BLaER1 treated with 17β-estradiol and CSF1 and Interleukin-3, amounts not matched to agents 10 nM and 100 nM (cell line): ENCODE data around the gene TMEM204.

ENCODE experiments used
- H3K27ac ChIP-seq, 11 experiments: shearing (Covaris generic); formaldehyde crosslinking; 2 replicates each; pipeline ENCODE4 v1.8.1; 2022
- H3K27me3 ChIP-seq, 11 experiments: shearing (Covaris generic); formaldehyde crosslinking; 2 replicates each; pipeline ENCODE4 v1.8.1; 2022
- H3K36me3 ChIP-seq, 11 experiments: shearing (Covaris generic); formaldehyde crosslinking; 2 replicates each; pipeline ENCODE4 v1.8.1; 2022
- H3K4me1 ChIP-seq, 10 experiments: shearing (Covaris generic); formaldehyde crosslinking; 2 replicates each; pipeline ENCODE4 v1.8.1; 2022
- H3K4me2 ChIP-seq, 11 experiments: shearing (Covaris generic); formaldehyde crosslinking; 2 replicates each; pipeline ENCODE4 v1.8.1; 2022
- H3K4me3 ChIP-seq, 10 experiments: shearing (Covaris generic); formaldehyde crosslinking; 2 replicates each; pipeline ENCODE4 v1.8.1; 2022
- H3K9ac ChIP-seq, 11 experiments: shearing (Covaris generic); formaldehyde crosslinking; 2 replicates each; pipeline ENCODE4 v1.8.1; 2022
- H3K9me3 ChIP-seq, 11 experiments: shearing (Covaris generic); formaldehyde crosslinking; replicated peaks in 1 of 11; 2 replicates each; pipeline ENCODE4 v1.8.1; 2022
- H4K20me1 ChIP-seq, 11 experiments: shearing (Covaris generic); formaldehyde crosslinking; 2 replicates each; pipeline ENCODE4 v1.8.1; 2022
- Cebpa-rat ChIP-seq, 11 experiments: shearing (Covaris generic); IDR thresholded peaks; 2 replicates each; pipeline ENCODE4 v1.8.1; 2022

Gene TMEM204

GRCh38 chr16:1559446-1559975 is 26.0 kb downstream of the TMEM204 start:
- Histone ChIP-seq H3K4me2 (peak overlapping the region in 10 of 11 experiments; percentile 19 to 78 (median 68); a peak in 17 of 22 replicates), H3K9me3 (no peaks in the 10 kb centered on the region), H3K4me1 (peaks cover 0 to 28% (median 23%) of the 10 kb centered on the region in 10 experiments; a peak in 19 of 20 replicates), H3K27ac (no peak overlapping the region), H3K4me3 (no peak overlapping the region), H4K20me1 (peaks cover 0 to 4% (median 0%) of the 10 kb centered on the region in 11 experiments; a peak in 1 of 22 replicates), H3K9ac (peak overlapping the region in 2 of 11 experiments; percentile 14 to 27; a peak in 4 of 22 replicates), H3K36me3 (peaks cover 24 to 81% (median 52%) of the 10 kb centered on the region in 11 experiments; a peak in 21 of 22 replicates), H3K27me3 (no peaks in the 10 kb centered on the region)
- TF ChIP-seq Cebpa-rat (IDR thresholded peaks at IDR 0.05) = no peak

GRCh38 chr16:1560153-1560552 is 26.7 kb downstream of the TMEM204 start:
- no peak overlapping the region for H3K9ac ChIP-seq
- no peak for TF ChIP-seq Cebpa-rat (IDR thresholded peaks at IDR 0.05)
- H3K4me3 ChIP-seq = no peak overlapping the region
- H3K27ac ChIP-seq = no peak overlapping the region
- H4K20me1 ChIP-seq = peaks cover 0 to 8% (median 0%) of the 10 kb centered on the region in 11 experiments; a peak in 4 of 22 replicates
- peaks cover 24 to 75% (median 45%) of the 10 kb centered on the region in 11 experiments; a peak in 21 of 22 replicates for H3K36me3 ChIP-seq
- no peaks in the 10 kb centered on the region for H3K9me3 ChIP-seq
- H3K4me2 ChIP-seq = no peak overlapping the region
- H3K27me3 ChIP-seq = no peaks in the 10 kb centered on the region
- H3K4me1 ChIP-seq = peaks cover 0 to 34% (median 29%) of the 10 kb centered on the region in 10 experiments; a peak in 19 of 20 replicates

- Histone ChIP-seq H3K4me3 (no peak overlapping the region), H3K9me3 (no peaks in the 10 kb centered on the region), H3K9ac (peak overlapping the region in 1 of 11 experiments; percentile 25; a peak in 1 of 22 replicates), H3K4me1 (peaks cover 0 to 41% (median 35%) of the 10 kb centered on the region in 10 experiments; a peak in 19 of 20 replicates), H3K36me3 (peaks cover 24 to 69% (median 43%) of the 10 kb centered on the region in 11 experiments; a peak in 21 of 22 replicates), H3K27ac (no peak overlapping the region), H3K27me3 (no peaks in the 10 kb centered on the region), H4K20me1 (peaks cover 0 to 12% (median 0%) of the 10 kb centered on the region in 11 experiments; a peak in 4 of 22 replicates), H3K4me2 (no peak overlapping the region)
- no peak for TF ChIP-seq Cebpa-rat (IDR thresholded peaks at IDR 0.05)
These were observed 27.4 kb downstream of the TMEM204 start for GRCh38 chr16:1560866-1561265.

- Histone ChIP-seq H3K4me2 (no peak overlapping the region), H3K4me3 (no peak overlapping the region), H3K9ac (no peak overlapping the region), H3K36me3 (peaks cover 24 to 65% (median 42%) of the 10 kb centered on the region in 11 experiments; a peak in 21 of 22 replicates), H3K27me3 (no peaks in the 10 kb centered on the region), H3K9me3 (no peaks in the 10 kb centered on the region), H3K27ac (no peak overlapping the region), H4K20me1 (peaks cover 0 to 12% (median 0%) of the 10 kb centered on the region in 11 experiments; a peak in 4 of 22 replicates), H3K4me1 (peaks cover 0 to 45% (median 36%) of the 10 kb centered on the region in 10 experiments; a peak in 19 of 20 replicates)
- no peak for TF ChIP-seq Cebpa-rat (IDR thresholded peaks at IDR 0.05)
These were observed 27.8 kb downstream of the TMEM204 start for GRCh38 chr16:1561266-1561665.

- TF ChIP-seq Cebpa-rat (IDR thresholded peaks at IDR 0.05) = no peak
- H3K27ac ChIP-seq = no peak overlapping the region
- no peaks in the 10 kb centered on the region for H3K9me3 ChIP-seq
- H3K27me3 ChIP-seq = no peaks in the 10 kb centered on the region
- peaks cover 0 to 12% (median 0%) of the 10 kb centered on the region in 11 experiments; a peak in 5 of 22 replicates for H4K20me1 ChIP-seq
- H3K36me3 ChIP-seq = peaks cover 24 to 63% (median 40%) of the 10 kb centered on the region in 11 experiments; a peak in 21 of 22 replicates
- H3K4me3 ChIP-seq = no peak overlapping the region
- H3K4me2 ChIP-seq = no peak overlapping the region
- peaks cover 0 to 51% (median 36%) of the 10 kb centered on the region in 10 experiments; a peak in 19 of 20 replicates for H3K4me1 ChIP-seq
- H3K9ac ChIP-seq = no peak overlapping the region
These were observed 28.4 kb downstream of the TMEM204 start for GRCh38 chr16:1561836-1562235.

GRCh38 chr16:1563786-1564185 is 30.3 kb downstream of the TMEM204 start:
- peaks cover 17 to 50% (median 27%) of the 10 kb centered on the region in 11 experiments; a peak in 20 of 22 replicates for H3K36me3 ChIP-seq
- peaks cover 0 to 13% (median 0%) of the 10 kb centered on the region in 11 experiments; a peak in 5 of 22 replicates for H4K20me1 ChIP-seq
- no peak overlapping the region for H3K4me3 ChIP-seq
- H3K27ac ChIP-seq = no peak overlapping the region
- no peak for TF ChIP-seq Cebpa-rat (IDR thresholded peaks at IDR 0.05)
- H3K9ac ChIP-seq = no peak overlapping the region
- H3K4me1 ChIP-seq = peaks cover 0 to 39% (median 26%) of the 10 kb centered on the region in 10 experiments; a peak in 19 of 20 replicates
- H3K27me3 ChIP-seq = no peaks in the 10 kb centered on the region
- H3K4me2 ChIP-seq = no peak overlapping the region
- H3K9me3 ChIP-seq = no peaks in the 10 kb centered on the region

- H3K9ac ChIP-seq = peak overlapping the region in 1 of 11 experiments; percentile 12; a peak in 1 of 22 replicates
- H3K4me1 ChIP-seq = peaks cover 0 to 34% (median 22%) of the 10 kb centered on the region in 10 experiments
- peaks cover 17 to 46% (median 27%) of the 10 kb centered on the region in 11 experiments; a peak in 20 of 22 replicates for H3K36me3 ChIP-seq
- H3K27ac ChIP-seq = no peak overlapping the region
- H3K9me3 ChIP-seq = no peaks in the 10 kb centered on the region
- TF ChIP-seq Cebpa-rat (IDR thresholded peaks at IDR 0.05) = no peak
- peak overlapping the region in 10 of 11 experiments; percentile 17 to 83 (median 73); a peak in 19 of 22 replicates for H3K4me2 ChIP-seq
- no peaks in the 10 kb centered on the region for H3K27me3 ChIP-seq
- no peak overlapping the region for H3K4me3 ChIP-seq
- peaks cover 0 to 13% (median 0%) of the 10 kb centered on the region in 11 experiments; a peak in 5 of 22 replicates for H4K20me1 ChIP-seq
These were observed 30.9 kb downstream of the TMEM204 start for GRCh38 chr16:1564325-1564724.

- TF ChIP-seq Cebpa-rat (IDR thresholded peaks at IDR 0.05) = no peak
- Histone ChIP-seq H3K4me2 (peak overlapping the region; percentile 3 to 83 (median 70); a peak in 19 of 22 replicates), H3K27ac (no peak overlapping the region), H4K20me1 (peaks cover 0 to 13% (median 0%) of the 10 kb centered on the region in 11 experiments; a peak in 5 of 22 replicates), H3K27me3 (no peaks in the 10 kb centered on the region), H3K4me3 (no peak overlapping the region), H3K36me3 (peaks cover 17 to 41% (median 24%) of the 10 kb centered on the region in 11 experiments; a peak in 20 of 22 replicates), H3K9me3 (no peaks in the 10 kb centered on the region), H3K9ac (peak overlapping the region in 5 of 11 experiments; percentile 12 to 38 (median 26); a peak in 6 of 22 replicates), H3K4me1 (peaks cover 9 to 35% (median 24%) of the 10 kb centered on the region in 10 experiments)
These were observed 31.8 kb downstream of the TMEM204 start for GRCh38 chr16:1565083-1565805.
